CD4-positive, alpha-beta T cell treated with Interleukin-4 for 4 hours (primary cell): ENCODE measurements around the gene SLCO1B3.
"Not testable (repeated sequence)": the region's sequence is repeated elsewhere in the genome, so short reads cannot be mapped to it uniquely, and the experiment has no call there.

Source experiments
- DNase-seq: peaks from one replicate; pipeline ENCODE4 v3.0.0-alpha.2; 2020

The SLCO1B3 gene

GRCh38 chr12:20810487-20810886 is at the start of gene SLCO1B3:
Gene SLCO1B3, plus strand, starts transcription at chr12:20810705. Its CDS starts 5,034 bp downstream, at chr12:20815739.
- no peak for DNase-seq

GRCh38 chr12:20777420-20777819 is 33.1 kb upstream of the SLCO1B3 start:
- DNase-seq, result no peak

- DNase-seq, result no peak
These were observed 31.5 kb upstream of the SLCO1B3 start for GRCh38 chr12:20778969-20779368.

GRCh38 chr12:20779971-20780370 is 30.5 kb upstream of the SLCO1B3 start:
- not testable (repeated sequence) for DNase-seq

- DNase-seq, result not testable (repeated sequence)
These were observed 26.6 kb upstream of the SLCO1B3 start for GRCh38 chr12:20783796-20784357.

- DNase-seq, result no peak
These were observed 17.5 kb upstream of the SLCO1B3 start for GRCh38 chr12:20792971-20793370.

GRCh38 chr12:20798554-20798953 is 12.0 kb upstream of the SLCO1B3 start:
- no peak for DNase-seq

GRCh38 chr12:20800160-20800559 is 10.3 kb upstream of the SLCO1B3 start:
- DNase-seq, result no peak

- DNase-seq, result no peak
These were observed 9.5 kb upstream of the SLCO1B3 start for GRCh38 chr12:20801035-20801434.

GRCh38 chr12:20805921-20806320 is 4.6 kb upstream of the SLCO1B3 start:
- DNase-seq, result no peak

GRCh38 chr12:20807192-20808080 is 3.1 kb upstream of the SLCO1B3 start:
- DNase-seq, result no peak

GRCh38 chr12:20808521-20808920 is 2.0 kb upstream of the SLCO1B3 start:
- no peak for DNase-seq

- DNase-seq, result no peak
These were observed 5.1 kb downstream of the SLCO1B3 start for GRCh38 chr12:20815574-20815973.

- DNase-seq, result no peak
These were observed 11.9 kb downstream of the SLCO1B3 start for GRCh38 chr12:20822415-20822814.

- no peak for DNase-seq
These were observed 12.4 kb downstream of the SLCO1B3 start for GRCh38 chr12:20822925-20823324.

- DNase-seq, result no peak
These were observed 19.4 kb downstream of the SLCO1B3 start for GRCh38 chr12:20829919-20830318.

GRCh38 chr12:20830456-20830855 is 20.0 kb downstream of the SLCO1B3 start:
- DNase-seq, result no peak

GRCh38 chr12:20832911-20833310 is 22.4 kb downstream of the SLCO1B3 start:
- no peak for DNase-seq

GRCh38 chr12:20852649-20853048 is 42.1 kb downstream of the SLCO1B3 start:
- no peak for DNase-seq

- DNase-seq, result no peak
These were observed 52.6 kb downstream of the SLCO1B3 start for GRCh38 chr12:20863056-20863455.

- DNase-seq, result no peak
These were observed 55.4 kb downstream of the SLCO1B3 start for GRCh38 chr12:20865873-20866272.

- no peak for DNase-seq
These were observed 57.8 kb downstream of the SLCO1B3 start for GRCh38 chr12:20868277-20868676.

- DNase-seq, result no peak
These were observed 72.8 kb downstream of the SLCO1B3 start for GRCh38 chr12:20883288-20883687.

GRCh38 chr12:20885116-20885515 is 74.6 kb downstream of the SLCO1B3 start:
- DNase-seq, result no peak
